ENCODE results near the gene TTC22.

TTC22 gene

DNA sequence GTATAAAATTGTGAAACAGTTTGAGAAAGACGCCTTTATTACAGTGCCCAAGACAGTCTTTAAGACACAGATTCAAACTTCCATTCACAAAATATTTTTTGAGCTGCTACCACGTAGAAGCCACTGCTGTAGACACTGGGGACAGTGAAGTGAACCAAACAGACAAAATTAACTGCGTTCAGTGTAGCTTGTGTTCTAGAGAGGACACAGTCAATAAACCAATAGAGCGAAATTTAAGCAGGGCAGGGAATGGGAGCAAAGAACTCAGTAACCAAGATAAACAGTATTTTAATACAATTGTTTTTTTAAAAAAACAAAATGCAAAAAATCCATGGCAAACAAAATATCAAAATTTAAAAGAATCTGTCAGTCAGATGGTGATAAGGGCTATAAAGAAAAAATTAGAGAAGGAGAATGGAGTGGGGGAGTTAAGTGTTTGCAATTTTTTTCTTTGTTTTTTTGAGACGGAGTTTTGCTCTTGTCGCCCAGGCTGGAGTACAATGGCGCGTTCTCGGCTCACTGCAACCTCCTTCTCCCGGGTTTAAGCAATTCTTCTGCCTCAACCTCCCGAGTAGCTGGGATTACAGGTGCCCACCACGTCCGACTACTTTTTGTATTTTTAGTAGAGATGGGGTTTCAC is 36.1 kb downstream of the TTC22 start:
- H3K4me2 ChIP-seq (ENCODE audit: low read length), result peak overlapping the region; percentile 35
- WGBS (ENCODE audit: extremely low coverage, insufficient coverage, low lambda C conversion rate), result no CpG with 5 or more reads among the region's 13 CpGs

DNA sequence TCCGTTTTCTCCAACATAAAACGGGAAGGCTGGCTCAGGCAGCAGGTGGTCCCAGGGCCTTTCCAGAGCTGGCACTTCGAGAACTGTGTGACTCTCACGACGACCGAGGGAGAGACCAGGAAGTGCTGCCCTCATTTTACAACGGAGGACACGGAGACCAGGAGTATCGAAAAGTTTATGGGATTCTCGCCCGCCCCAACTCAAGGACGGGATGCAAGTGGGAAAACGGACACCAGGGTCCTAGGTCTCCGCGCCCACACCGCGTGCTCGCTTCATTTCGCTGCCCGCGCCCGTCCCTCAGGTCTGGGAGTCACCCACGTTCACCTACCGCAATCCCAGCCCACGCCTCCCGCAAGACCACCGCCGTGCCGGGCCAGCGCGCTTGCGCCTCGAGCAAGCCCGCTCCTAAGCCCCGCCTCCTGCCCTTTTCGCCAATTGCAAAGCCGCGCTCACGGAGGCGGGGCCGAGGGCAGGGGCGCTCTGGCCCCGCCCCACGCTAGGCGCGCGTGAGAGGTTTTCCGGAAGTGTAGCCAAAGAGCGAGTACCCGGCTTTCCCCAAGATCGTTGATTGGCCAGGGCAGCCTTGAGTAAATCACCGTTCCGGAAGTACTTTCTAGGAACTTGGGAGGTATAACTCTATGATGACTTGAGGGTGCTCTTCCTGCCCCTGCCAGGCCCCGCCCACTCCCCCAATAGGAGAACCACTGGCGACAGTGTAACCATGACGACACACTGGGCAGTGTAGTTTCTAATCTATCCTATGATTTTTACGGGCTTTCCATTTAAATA is 36.8 kb downstream of the TTC22 start, which contains the start of gene PARS2:
Gene PARS2 (minus strand): TSS at position 391 of the 789 bp plus-strand sequence. CDS start 5,362 bp downstream, outside the sequence.
- peaks cover 9% of the 10 kb centered on the region for H3K4me1 ChIP-seq (ENCODE audit: control insufficient read depth, low read depth, low read length)
- WGBS (ENCODE audit: extremely low coverage, insufficient coverage, low lambda C conversion rate), result no CpG with 5 or more reads among the region's 57 CpGs
- no peak within 1 kb of the TSS for H2BK120ac ChIP-seq (ENCODE audit: low read depth, low read length)
- H3K27me3 ChIP-seq (ENCODE audit: insufficient read depth, low read length, poor library complexity), result no peaks in the 10 kb centered on the region
- H3K56ac ChIP-seq (ENCODE audit: low read length), result peak within 1 kb of the TSS; percentile 96
- H2BK15ac ChIP-seq (replicated peaks; ENCODE audit: low read depth), result no peak within 1 kb of the TSS
- H3K4me2 ChIP-seq (ENCODE audit: low read length), result peak within 1 kb of the TSS; percentile 59
- peak within 1 kb of the TSS; percentile 85 for H3K9ac ChIP-seq (ENCODE audit: low read length)
- H2AK5ac ChIP-seq (ENCODE audit: low read length), result no peak within 1 kb of the TSS
- no peaks in the 10 kb centered on the region for H3K36me3 ChIP-seq (ENCODE audit: control insufficient read depth, insufficient read depth, low read length)
- H3K18ac ChIP-seq (ENCODE audit: low read length), result no peak within 1 kb of the TSS
- no peak within 1 kb of the TSS for H4K5ac ChIP-seq (ENCODE audit: low read length)
- no peaks in the 10 kb centered on the region for H3K79me1 ChIP-seq (ENCODE audit: low read length)
- H3K27ac ChIP-seq (ENCODE audit: low read depth, low read length), result no peak within 1 kb of the TSS
- peak within 1 kb of the TSS; percentile 83 for H3K23ac ChIP-seq (ENCODE audit: low read length)
- no peak within 1 kb of the TSS for H4K8ac ChIP-seq (ENCODE audit: low read depth, low read length)
- H2BK5ac ChIP-seq (ENCODE audit: low read length), result no peak within 1 kb of the TSS
- DNase-seq, result peak; percentile 100
- peak within 1 kb of the TSS; percentile 85 for H3K4me3 ChIP-seq (ENCODE audit: low read length)
- H3K4ac ChIP-seq (ENCODE audit: low read depth, low read length), result no peak within 1 kb of the TSS
- no peaks in the 10 kb centered on the region for H3K79me2 ChIP-seq (ENCODE audit: control insufficient read depth, insufficient read depth, low read length)

More for the DNA sequence above, 36.1 kb downstream of the TTC22 start:
- Histone ChIP-seq H3K79me1 (ENCODE audit: low read length) (no peaks in the 10 kb centered on the region), H3K27me3 (ENCODE audit: insufficient read depth, low read length, poor library complexity) (no peaks in the 10 kb centered on the region), H3K56ac (ENCODE audit: low read length) (no peak overlapping the region), H3K36me3 (ENCODE audit: control insufficient read depth, insufficient read depth, low read length) (no peaks in the 10 kb centered on the region), H3K18ac (ENCODE audit: low read length) (no peak overlapping the region), H3K9ac (ENCODE audit: low read length) (peak overlapping the region; percentile 33), H2AK5ac (ENCODE audit: low read length) (no peak overlapping the region), H3K27ac (ENCODE audit: low read depth, low read length) (no peak overlapping the region), H2BK15ac (replicated peaks; ENCODE audit: low read depth) (no peak overlapping the region), H4K5ac (ENCODE audit: low read length) (no peak overlapping the region), H3K4me1 (ENCODE audit: control insufficient read depth, low read depth, low read length) (peaks cover 9% of the 10 kb centered on the region), H3K4me3 (ENCODE audit: low read length) (no peak overlapping the region), H4K8ac (ENCODE audit: low read depth, low read length) (no peak overlapping the region), H2BK5ac (ENCODE audit: low read length) (no peak overlapping the region), H3K79me2 (ENCODE audit: control insufficient read depth, insufficient read depth, low read length) (no peaks in the 10 kb centered on the region), H2BK120ac (ENCODE audit: low read depth, low read length) (no peak overlapping the region), H3K23ac (ENCODE audit: low read length) (no peak overlapping the region), H3K4ac (ENCODE audit: low read depth, low read length) (no peak overlapping the region)
- no peak for DNase-seq

DNA sequence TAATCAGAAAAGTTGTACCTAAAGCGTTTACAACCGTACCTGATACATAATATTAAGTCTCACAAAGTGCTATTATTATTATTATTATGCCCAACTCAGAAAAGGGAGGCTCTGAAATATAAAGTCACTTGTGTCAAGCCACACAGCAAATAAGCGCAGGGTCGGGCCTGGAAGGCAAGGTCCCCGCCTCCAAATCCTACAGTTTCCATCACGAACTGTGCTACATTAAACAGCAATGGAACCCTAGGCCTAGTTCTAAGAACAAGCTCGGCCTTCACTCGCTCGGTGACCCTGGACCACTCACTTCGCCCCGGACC is 37.3 kb downstream of the TTC22 start:
- no peak overlapping the region for H4K8ac ChIP-seq (ENCODE audit: low read depth, low read length)
- no CpG with 5 or more reads among the region's 11 CpGs for WGBS (ENCODE audit: extremely low coverage, insufficient coverage, low lambda C conversion rate)
- H3K4ac ChIP-seq (ENCODE audit: low read depth, low read length), result no peak overlapping the region
- H4K5ac ChIP-seq (ENCODE audit: low read length), result no peak overlapping the region
- H2BK5ac ChIP-seq (ENCODE audit: low read length), result no peak overlapping the region
- peak overlapping the region; percentile 59 for H3K4me2 ChIP-seq (ENCODE audit: low read length)
- no peak overlapping the region for H3K18ac ChIP-seq (ENCODE audit: low read length)
- DNase-seq, result no peak
- H3K4me3 ChIP-seq (ENCODE audit: low read length), result peak overlapping the region; percentile 85
- no peaks in the 10 kb centered on the region for H3K27me3 ChIP-seq (ENCODE audit: insufficient read depth, low read length, poor library complexity)
- no peak overlapping the region for H2BK15ac ChIP-seq (replicated peaks; ENCODE audit: low read depth)
- no peak overlapping the region for H3K27ac ChIP-seq (ENCODE audit: low read depth, low read length)
- no peak overlapping the region for H2AK5ac ChIP-seq (ENCODE audit: low read length)
- no peak overlapping the region for H3K23ac ChIP-seq (ENCODE audit: low read length)
- H3K36me3 ChIP-seq (ENCODE audit: control insufficient read depth, insufficient read depth, low read length), result no peaks in the 10 kb centered on the region
- H3K4me1 ChIP-seq (ENCODE audit: control insufficient read depth, low read depth, low read length), result peaks cover 9% of the 10 kb centered on the region
- H3K79me2 ChIP-seq (ENCODE audit: control insufficient read depth, insufficient read depth, low read length), result no peaks in the 10 kb centered on the region
- peak overlapping the region; percentile 96 for H3K56ac ChIP-seq (ENCODE audit: low read length)
- no peak overlapping the region for H2BK120ac ChIP-seq (ENCODE audit: low read depth, low read length)
- no peaks in the 10 kb centered on the region for H3K79me1 ChIP-seq (ENCODE audit: low read length)
- peak overlapping the region; percentile 85 for H3K9ac ChIP-seq (ENCODE audit: low read length)

DNA sequence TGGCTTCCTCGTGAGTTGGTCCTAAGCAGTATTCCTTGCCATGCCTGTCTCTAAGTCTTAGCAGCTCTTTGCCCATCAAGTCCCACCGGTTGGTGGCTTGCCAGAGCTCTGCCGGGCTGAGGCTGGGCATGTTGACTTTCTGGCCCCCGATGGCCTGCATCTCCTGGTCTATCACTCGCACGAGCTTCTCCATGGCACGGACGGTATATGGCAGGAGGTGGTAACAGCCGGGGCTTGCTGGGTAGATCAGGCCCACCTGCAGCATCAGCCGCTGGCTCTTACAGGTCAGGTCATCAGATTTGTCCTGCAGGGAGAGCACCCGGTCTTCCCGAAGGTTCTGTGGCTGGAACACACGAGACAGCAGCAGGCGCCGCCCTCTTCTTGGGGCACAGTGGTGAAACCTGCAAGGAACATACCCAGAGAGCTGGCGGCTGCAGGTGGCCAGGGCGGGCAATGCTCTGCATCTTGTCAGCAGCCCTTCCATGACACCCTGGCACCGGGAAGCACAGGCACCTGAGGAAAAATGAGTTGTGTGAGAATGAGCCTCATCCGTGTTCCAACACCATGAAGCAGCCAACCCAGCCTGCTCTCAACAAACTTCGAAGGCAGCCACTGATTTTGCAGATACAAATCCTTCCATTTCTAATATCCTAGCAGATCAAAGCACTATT is 42.3 kb downstream of the TTC22 start:
- no peak overlapping the region for H2AK5ac ChIP-seq (ENCODE audit: low read length)
- no peak overlapping the region for H4K8ac ChIP-seq (ENCODE audit: low read depth, low read length)
- no CpG with 5 or more reads among the region's 20 CpGs for WGBS (ENCODE audit: extremely low coverage, insufficient coverage, low lambda C conversion rate)
- H2BK5ac ChIP-seq (ENCODE audit: low read length), result no peak overlapping the region
- no peak overlapping the region for H2BK120ac ChIP-seq (ENCODE audit: low read depth, low read length)
- H3K79me1 ChIP-seq (ENCODE audit: low read length), result no peaks in the 10 kb centered on the region
- H3K9ac ChIP-seq (ENCODE audit: low read length), result no peak overlapping the region
- H3K4me3 ChIP-seq (ENCODE audit: low read length), result no peak overlapping the region
- no peak overlapping the region for H3K56ac ChIP-seq (ENCODE audit: low read length)
- no peaks in the 10 kb centered on the region for H3K36me3 ChIP-seq (ENCODE audit: control insufficient read depth, insufficient read depth, low read length)
- H3K27ac ChIP-seq (ENCODE audit: low read depth, low read length), result no peak overlapping the region
- no peaks in the 10 kb centered on the region for H3K79me2 ChIP-seq (ENCODE audit: control insufficient read depth, insufficient read depth, low read length)
- no peak overlapping the region for H3K4ac ChIP-seq (ENCODE audit: low read depth, low read length)
- H4K5ac ChIP-seq (ENCODE audit: low read length), result no peak overlapping the region
- no peak overlapping the region for H3K18ac ChIP-seq (ENCODE audit: low read length)
- no peak overlapping the region for H3K23ac ChIP-seq (ENCODE audit: low read length)
- no peak for DNase-seq
- H3K4me1 ChIP-seq (ENCODE audit: control insufficient read depth, low read depth, low read length), result peaks cover 2% of the 10 kb centered on the region
- no peak overlapping the region for H2BK15ac ChIP-seq (replicated peaks; ENCODE audit: low read depth)
- no peaks in the 10 kb centered on the region for H3K27me3 ChIP-seq (ENCODE audit: insufficient read depth, low read length, poor library complexity)
- no peak overlapping the region for H3K4me2 ChIP-seq (ENCODE audit: low read length)

DNA sequence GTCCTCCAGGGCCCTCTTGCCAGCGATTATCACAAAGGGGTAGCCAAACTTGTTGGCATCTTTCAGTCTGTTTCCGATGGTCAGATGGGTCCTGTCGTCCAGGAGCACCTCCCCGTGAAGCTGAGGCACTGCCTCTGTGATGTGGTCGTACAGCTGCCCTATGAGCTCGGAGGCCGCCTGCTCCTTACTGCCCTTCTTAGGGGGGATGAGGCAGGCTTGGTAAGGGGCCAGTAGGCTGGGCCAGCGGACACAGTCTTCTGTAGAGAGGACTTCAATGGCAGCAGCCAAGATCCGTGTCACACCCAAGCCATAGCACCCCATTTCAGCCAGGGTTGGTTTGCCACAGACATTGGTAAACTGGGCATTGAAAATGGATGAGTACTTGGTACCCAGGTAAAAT is 43.3 kb downstream of the TTC22 start:
- H3K18ac ChIP-seq (ENCODE audit: low read length), result no peak overlapping the region
- no peak overlapping the region for H2BK5ac ChIP-seq (ENCODE audit: low read length)
- no peak for DNase-seq
- no peak overlapping the region for H3K27ac ChIP-seq (ENCODE audit: low read depth, low read length)
- no peak overlapping the region for H2AK5ac ChIP-seq (ENCODE audit: low read length)
- no peak overlapping the region for H4K8ac ChIP-seq (ENCODE audit: low read depth, low read length)
- H3K9ac ChIP-seq (ENCODE audit: low read length), result no peak overlapping the region
- no peaks in the 10 kb centered on the region for H3K4me1 ChIP-seq (ENCODE audit: control insufficient read depth, low read depth, low read length)
- no peak overlapping the region for H3K4ac ChIP-seq (ENCODE audit: low read depth, low read length)
- whole genome bisulfite sequencing (ENCODE audit: extremely low coverage, insufficient coverage, low lambda C conversion rate), result no CpG with 5 or more reads among the region's 9 CpGs
- no peak overlapping the region for H3K4me3 ChIP-seq (ENCODE audit: low read length)
- no peaks in the 10 kb centered on the region for H3K79me2 ChIP-seq (ENCODE audit: control insufficient read depth, insufficient read depth, low read length)
- H3K79me1 ChIP-seq (ENCODE audit: low read length), result no peaks in the 10 kb centered on the region
- H2BK120ac ChIP-seq (ENCODE audit: low read depth, low read length), result no peak overlapping the region
- H4K5ac ChIP-seq (ENCODE audit: low read length), result no peak overlapping the region
- H3K4me2 ChIP-seq (ENCODE audit: low read length), result no peak overlapping the region
- H3K56ac ChIP-seq (ENCODE audit: low read length), result no peak overlapping the region
- H3K23ac ChIP-seq (ENCODE audit: low read length), result no peak overlapping the region
- H3K36me3 ChIP-seq (ENCODE audit: control insufficient read depth, insufficient read depth, low read length), result no peaks in the 10 kb centered on the region
- no peaks in the 10 kb centered on the region for H3K27me3 ChIP-seq (ENCODE audit: insufficient read depth, low read length, poor library complexity)
- H2BK15ac ChIP-seq (replicated peaks; ENCODE audit: low read depth), result no peak overlapping the region

Data from mesendoderm (in vitro differentiated cells).